HS-5 (cell line): Measurements from ENCODE around the gene TMPRSS11D.

Experiments used
- DNase-seq: peaks from one replicate; pipeline ENCODE4 v3.0.0-alpha.2; 2012; ENCODE audit warnings: low read depth

Gene TMPRSS11D

GRCh38 chr4:67885762-67886161, 2.0 kb upstream of the TMPRSS11D start:
- DNase-seq: peak; percentile 94

GRCh38 chr4:67884701-67885100, 899 bp upstream of the TMPRSS11D start:
- no peak for DNase-seq

DNA sequence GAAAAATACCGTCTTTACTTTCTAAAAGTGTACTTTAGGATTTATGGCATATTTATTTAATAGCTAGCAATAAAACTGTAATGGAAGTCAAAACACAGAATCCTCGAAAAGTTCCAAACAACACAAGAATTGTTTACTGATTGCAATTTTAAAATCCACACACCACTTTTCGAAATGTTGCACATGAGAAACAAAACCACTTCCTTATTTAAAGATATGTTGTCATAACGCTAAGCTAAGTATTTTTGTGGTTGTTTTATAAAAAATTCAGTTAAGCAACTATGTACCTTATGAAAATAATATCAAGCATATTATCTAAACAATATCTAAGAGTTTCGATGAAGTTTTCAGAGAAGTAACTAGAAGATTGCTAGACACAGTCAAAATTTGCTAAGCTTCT, 344 bp downstream of the TMPRSS11D start:
- DNase-seq: no peak

- DNase-seq: no peak
These were observed 2.8 kb downstream of the TMPRSS11D start for GRCh38 chr4:67880866-67881610.

DNA sequence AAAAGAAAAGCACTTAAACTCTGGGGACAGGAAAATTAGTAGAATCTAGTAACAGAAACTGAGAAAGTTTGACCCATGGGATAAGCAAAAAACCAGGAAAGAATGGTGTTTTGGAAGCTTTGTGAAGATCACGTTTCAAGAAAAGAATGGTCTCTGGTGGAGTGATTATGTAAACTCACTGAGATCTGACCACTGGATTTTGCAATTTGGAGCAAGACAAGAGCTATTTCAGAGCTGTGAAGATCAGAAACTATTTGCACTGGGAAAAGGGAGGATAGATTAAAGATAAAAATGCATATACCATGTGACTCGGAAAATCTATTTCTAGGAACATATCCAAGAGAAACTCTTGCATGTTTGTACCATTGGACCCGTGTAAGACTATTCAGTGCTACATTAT, 4.3 kb downstream of the TMPRSS11D start:
- no peak for DNase-seq

- no peak for DNase-seq
These were observed 6.7 kb downstream of the TMPRSS11D start for GRCh38 chr4:67877086-67877485.

DNA sequence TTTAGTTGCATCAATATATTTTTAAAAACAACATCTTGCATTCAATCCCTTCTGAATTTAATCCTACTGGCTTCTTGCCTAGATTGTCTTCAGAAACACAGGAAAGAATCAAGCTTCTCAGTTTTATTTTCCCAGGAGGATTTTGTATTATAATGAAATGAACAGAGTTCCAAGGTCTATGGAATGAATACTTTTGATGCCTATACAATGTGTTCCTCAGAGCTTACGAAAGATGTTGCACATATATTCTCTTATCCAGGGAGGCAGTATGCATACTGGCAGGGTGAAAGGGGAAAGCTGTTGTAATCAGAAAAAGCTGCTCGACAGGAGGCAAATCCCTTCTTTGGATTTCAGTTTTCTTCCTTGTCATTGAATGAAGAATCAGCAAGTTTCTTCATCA, 8.8 kb downstream of the TMPRSS11D start:
- DNase-seq: no peak

- DNase-seq: no peak
These were observed 10.7 kb downstream of the TMPRSS11D start for GRCh38 chr4:67873116-67873515.

DNA sequence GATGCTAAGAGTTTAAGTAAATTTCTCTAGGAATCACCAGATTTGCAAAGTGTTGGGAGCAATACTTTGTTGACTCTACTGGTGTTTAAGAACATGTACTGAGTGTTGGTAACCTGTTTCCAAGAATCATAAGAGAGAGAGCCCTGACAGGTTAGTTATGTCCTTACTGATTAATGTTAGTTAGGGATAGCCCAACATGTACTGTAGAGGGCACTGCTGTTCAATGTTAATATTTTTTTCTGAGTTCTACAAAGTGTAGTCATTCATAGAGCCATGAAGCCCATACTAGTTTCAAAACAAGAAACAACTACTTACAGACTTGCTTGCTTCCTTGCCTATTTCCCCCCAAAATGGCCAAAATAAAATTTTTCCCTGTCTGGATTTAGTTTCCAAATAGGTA, 11.9 kb downstream of the TMPRSS11D start:
- DNase-seq: peak; percentile 30

- no peak for DNase-seq
These were observed 14.1 kb downstream of the TMPRSS11D start for GRCh38 chr4:67869580-67870190.

- DNase-seq: no peak
These were observed 22.3 kb downstream of the TMPRSS11D start for GRCh38 chr4:67861513-67861912.

- no peak for DNase-seq
These were observed 30.5 kb downstream of the TMPRSS11D start for GRCh38 chr4:67853336-67853735.

- DNase-seq: no peak
These were observed 62.9 kb downstream of the TMPRSS11D start for GRCh38 chr4:67820903-67821302.

DNA sequence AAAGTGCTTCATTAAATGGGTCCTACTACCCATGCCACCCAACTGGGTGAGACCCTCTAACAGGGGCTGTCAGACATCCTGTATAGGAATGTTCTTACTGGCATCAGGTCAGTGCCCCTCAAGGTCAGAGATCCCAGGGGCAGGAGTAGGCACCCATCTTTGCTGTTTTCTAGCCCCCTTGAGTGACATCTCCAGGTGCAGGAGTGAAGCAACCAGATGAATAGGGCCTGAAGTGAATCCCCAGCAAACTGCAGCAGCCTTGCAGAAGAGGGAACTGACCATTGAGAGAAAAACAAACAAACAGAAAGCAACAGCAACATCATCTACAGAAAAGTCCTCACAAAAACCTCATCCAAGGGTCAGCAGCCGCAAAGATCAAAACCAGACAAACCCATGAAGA, 73.8 kb downstream of the TMPRSS11D start:
- no peak for DNase-seq

- DNase-seq: no peak
These were observed 74.3 kb downstream of the TMPRSS11D start for GRCh38 chr4:67809502-67809901.

- DNase-seq: no peak
These were observed 87.0 kb downstream of the TMPRSS11D start for GRCh38 chr4:67796810-67797209.

DNA sequence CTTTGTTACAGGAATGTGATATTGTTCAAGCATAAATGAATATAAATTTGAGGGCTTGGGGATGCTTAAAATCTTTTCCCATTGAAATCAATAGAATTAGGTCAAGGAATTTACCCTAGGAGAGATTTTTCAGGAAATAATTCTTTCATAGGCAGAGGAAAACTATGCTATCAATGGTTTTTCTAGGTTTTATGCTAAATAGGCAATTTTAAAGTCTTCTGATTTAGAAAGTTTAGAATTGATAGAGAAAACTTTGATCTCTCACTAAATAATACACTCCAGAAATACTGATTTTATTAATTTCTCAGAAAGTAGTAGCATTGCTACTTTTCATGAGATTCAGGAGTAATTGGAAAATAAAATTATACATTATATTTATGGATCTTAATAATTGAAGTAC, 93.1 kb downstream of the TMPRSS11D start:
- DNase-seq: no peak

DNA sequence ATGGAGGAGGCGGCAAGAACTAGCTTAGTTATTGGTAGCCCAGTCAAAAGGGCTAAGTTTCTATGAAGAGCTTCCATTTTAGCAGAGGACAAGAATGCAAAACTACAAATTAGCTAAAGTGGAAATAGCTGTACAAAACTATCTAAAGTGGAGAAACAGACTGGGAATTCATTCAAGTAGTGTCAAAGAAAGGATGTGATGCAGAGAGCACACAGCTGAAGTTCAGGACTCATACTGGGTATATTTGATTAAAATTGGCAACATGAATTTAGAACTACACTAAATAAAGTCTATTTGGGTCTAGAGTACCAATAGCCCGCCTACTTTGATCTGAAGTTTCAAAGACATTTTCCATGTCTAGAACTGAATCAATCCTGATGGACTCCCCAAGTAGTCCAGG, 96.5 kb downstream of the TMPRSS11D start:
- no peak for DNase-seq

GRCh38 chr4:67785528-67785927, 98.3 kb downstream of the TMPRSS11D start:
- no peak for DNase-seq

DNA sequence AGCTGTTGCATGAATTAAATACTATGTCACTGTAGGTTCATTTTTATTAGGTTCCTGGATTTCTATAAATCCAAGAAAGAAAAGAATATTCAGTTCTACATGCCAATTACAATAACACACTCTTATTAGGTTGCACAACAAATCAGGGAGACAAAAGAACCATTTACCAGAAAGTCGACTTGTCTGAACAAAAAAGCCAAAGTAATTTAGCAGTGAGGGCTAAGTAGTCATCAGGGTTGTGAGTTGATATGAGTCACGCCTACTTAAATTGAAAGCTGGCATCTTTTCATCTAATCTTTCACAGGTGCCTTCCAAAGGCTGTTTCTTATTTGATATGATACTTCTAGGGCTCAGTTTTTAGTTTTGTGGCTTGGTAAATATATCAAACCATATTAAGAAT, 104.2 kb downstream of the TMPRSS11D start:
- DNase-seq: no peak

DNA sequence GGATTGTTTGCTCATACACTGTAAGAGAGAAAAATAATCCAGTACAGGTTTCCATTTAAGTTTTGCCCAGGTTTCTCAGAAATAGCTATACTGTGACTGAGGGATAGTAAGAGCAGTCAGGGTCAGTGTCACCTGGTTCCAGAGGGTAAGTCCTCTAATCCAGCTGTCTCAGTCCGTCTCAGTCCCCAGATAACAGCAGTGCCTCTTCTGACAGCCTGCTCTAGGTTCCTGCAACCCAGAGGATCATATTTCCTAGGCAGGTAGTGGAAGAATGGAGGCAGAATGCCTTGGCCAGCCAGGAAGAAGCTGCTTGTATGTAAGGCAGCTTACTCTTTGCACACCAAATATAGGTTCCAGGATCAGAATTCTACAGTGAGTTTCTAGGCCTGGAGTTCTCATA, 107.1 kb downstream of the TMPRSS11D start:
- DNase-seq: no peak
